Thyroid gland (tissue), 4 donors: ENCODE results near the gene ANGPT4. TPM values are rescaled to one million over a fixed set of nuclear protein-coding genes. Genes with fewer than 3 reads are reported as not detected.
A peak's percentile ranks its signal among the peaks of the same experiment; 100 is the strongest.

Source experiments
- DNase-seq, 2 donors: peaks; one replicate each; pipeline ENCODE4 v3.0.0-alpha.2; 2019
- H3K27ac ChIP-seq, 3 donors: fragments of 200-600 bp; sonication (generic); 1 replicate in 2 of 3; 2 replicates in 1 of 3; pipeline ENCODE4 v1.5.1; 2016 to 2019; ENCODE audit warnings: mild to moderate bottlenecking in 1 of 3, moderate library complexity in 1 of 3
- H3K27me3 ChIP-seq: fragments of 200-600 bp; sonication (generic); one replicate; pipeline ENCODE4 v1.5.1; 2019
- H3K36me3 ChIP-seq, 2 donors: fragments of 200-600 bp; sonication (generic); one replicate each; pipeline ENCODE4 v1.5.1; 2016 to 2019
- H3K4me1 ChIP-seq, 2 donors: fragments of 200-600 bp; sonication (generic); one replicate each; pipeline ENCODE4 v1.5.1; 2017 to 2019
- H3K4me3 ChIP-seq, 3 donors: fragments of 200-600 bp; sonication (generic); replicated peaks in 1 of 3; 1 replicate in 2 of 3; 2 replicates in 1 of 3; pipeline ENCODE4 v1.5.1; 2016; ENCODE audit warnings: mild to moderate bottlenecking in 1 of 3
- H3K9me3 ChIP-seq: fragments of 200-600 bp; sonication (generic); one replicate; pipeline ENCODE4 v1.5.1; 2017
- CTCF ChIP-seq, 6 experiments: fragments of 200-600 bp in 3 of 6; fragments of 450-650 bp in 3 of 6; sonication (generic) in 3 of 6; IDR thresholded peaks; one replicate each; pipeline ENCODE4 v1.5.1; 2016 to 2019; ENCODE audit warnings: antibody characterized with exemption in 6 of 6, mild to moderate bottlenecking in 2 of 6, inconsistent platforms in 1 of 6, moderate library complexity in 1 of 6
- POLR2A ChIP-seq, 2 donors: fragments of 450-650 bp; IDR thresholded peaks; one replicate each; pipeline ENCODE4 v1.6.1; 2017; ENCODE audit warnings: antibody characterized with exemption in 2 of 2, mild to moderate bottlenecking in 2 of 2, moderate library complexity in 1 of 2
- WGBS, 2 donors: methylation state at CpG; one replicate each; pipeline ENCODE4 v1.1.5; 2017; 5-methylcytosine and 5-hydroxymethylcytosine counted together
- intact Hi-C: fragments of 100-400 bp; cut with DNase I; formaldehyde crosslinking; loops from one replicate; pipeline ENCODE4 v1.15.1; 2023
- total RNA-seq, 4 donors: library from RNA; depleted of rRNA; stranded (reverse); fragments of >200 nt; gene quantifications; one replicate each; pipeline ENCODE4 v1.2.3, GENCODE V29; 2016

The ANGPT4 gene
- total RNA-seq, 4 donors from 2014 or later = 0.40 to 3.8 (median 3.2) TPM

DNA sequence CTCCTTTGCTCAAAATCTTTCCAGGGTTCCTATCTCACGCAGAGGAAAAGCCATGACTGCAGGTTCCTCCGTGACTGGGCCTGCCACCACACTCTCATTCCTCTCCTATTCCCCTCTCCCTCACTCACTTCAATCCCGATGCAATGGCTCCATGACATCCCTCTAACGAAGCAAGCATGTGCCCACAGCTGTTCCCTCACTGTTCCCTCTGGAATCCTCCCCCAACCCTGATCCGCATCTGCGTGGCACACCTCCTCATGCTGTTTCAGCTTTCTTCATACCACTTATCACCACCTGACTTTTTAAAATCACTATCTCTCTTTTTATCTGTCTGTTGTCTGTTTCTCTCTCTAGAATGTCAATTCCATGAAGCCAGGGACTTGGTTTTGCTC lies 25.5 kb downstream of the ANGPT4 start:
- H3K27ac ChIP-seq = peak overlapping the region; percentile 71 to 90 (median 84)
- H3K36me3 ChIP-seq = no peaks in the 10 kb centered on the region
- no peaks in the 10 kb centered on the region for H3K27me3 ChIP-seq
- H3K4me1 ChIP-seq = peaks cover 29 to 32% of the 10 kb centered on the region in 2 donors
- peak in 1 of 2 donors; percentile 15 for DNase-seq
- intact Hi-C loops = no loop called here
- no peak overlapping the region for H3K4me3 ChIP-seq
- TF ChIP-seq CTCF (IDR thresholded peaks at IDR 0.05) (no peak), POLR2A (IDR thresholded peaks at IDR 0.05) (no peak)
- no peaks in the 10 kb centered on the region for H3K9me3 ChIP-seq
- 68% methylated on average over 6 of the region's 6 CpGs for WGBS, 2 donors

DNA sequence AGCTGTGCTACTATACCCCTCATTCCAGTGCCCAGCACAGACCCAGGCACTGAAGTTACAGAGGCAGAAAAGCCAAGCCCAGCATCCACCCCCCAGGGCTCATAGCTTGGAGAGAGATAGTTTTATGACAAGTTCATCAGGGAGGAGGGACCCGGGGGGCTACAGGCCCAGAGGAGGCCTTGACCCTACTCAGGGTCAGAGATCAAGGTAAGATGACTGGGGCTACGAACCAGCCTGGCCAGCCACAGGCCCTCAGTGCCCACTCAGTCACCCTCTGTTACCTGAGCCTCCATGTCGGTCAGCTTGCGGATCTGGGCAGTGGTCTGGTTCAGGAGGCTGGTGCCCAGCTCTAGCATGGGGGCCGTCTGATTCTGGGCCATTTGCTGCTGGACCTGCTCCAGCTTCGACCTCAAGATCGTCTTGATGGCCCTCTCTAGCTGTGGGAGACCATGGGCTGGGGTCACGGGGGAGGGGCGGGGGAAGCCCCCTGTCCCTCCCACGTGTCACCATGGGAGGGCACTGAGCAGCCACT lies 26.1 kb downstream of the ANGPT4 start:
- no peaks in the 10 kb centered on the region for H3K27me3 ChIP-seq
- no peak for TF ChIP-seq CTCF (IDR thresholded peaks at IDR 0.05)
- no peak for TF ChIP-seq POLR2A (IDR thresholded peaks at IDR 0.05)
- no peak overlapping the region for H3K4me3 ChIP-seq
- WGBS, 2 donors = 25 to 59% methylated on average over 1 to 9 of the region's 10 CpGs
- H3K4me1 ChIP-seq = peaks cover 33 to 35% of the 10 kb centered on the region in 2 donors
- H3K36me3 ChIP-seq = no peaks in the 10 kb centered on the region
- no peaks in the 10 kb centered on the region for H3K9me3 ChIP-seq
- H3K27ac ChIP-seq = peak overlapping the region; percentile 71 to 90 (median 84)
- peak; percentile 12 to 46 for DNase-seq
- intact Hi-C loops = loop anchor here (5.0 kb wide), 1 partner anchor 62 kb away; no protein-coding TSS in a partner anchor

GRCh38 chr20:889106-889505 lies 27.0 kb downstream of the ANGPT4 start:
- Histone ChIP-seq H3K4me3 (no peak overlapping the region), H3K27ac (no peak overlapping the region), H3K9me3 (no peaks in the 10 kb centered on the region), H3K36me3 (no peaks in the 10 kb centered on the region), H3K27me3 (no peaks in the 10 kb centered on the region), H3K4me1 (peaks cover 36 to 39% of the 10 kb centered on the region in 2 donors)
- WGBS, 2 donors = 93 to 94% methylated on average over 5 of the region's 5 CpGs
- intact Hi-C loops = loop anchor here (5.0 kb wide), 1 partner anchor 63 kb away; no protein-coding TSS in a partner anchor
- TF ChIP-seq POLR2A (IDR thresholded peaks at IDR 0.05) (no peak), CTCF (IDR thresholded peaks at IDR 0.05) (no peak)
- DNase-seq = no peak

GRCh38 chr20:888057-888456 lies 28.1 kb downstream of the ANGPT4 start:
- intact Hi-C loops = loop anchor here (5.0 kb wide), 1 partner anchor 64 kb away; no protein-coding TSS in a partner anchor
- WGBS, 2 donors = 47% methylated on average over 2 of the region's 2 CpGs
- Histone ChIP-seq H3K27ac (no peak overlapping the region), H3K4me3 (no peak overlapping the region), H3K27me3 (no peaks in the 10 kb centered on the region), H3K4me1 (peaks cover 34 to 39% of the 10 kb centered on the region in 2 donors), H3K36me3 (no peaks in the 10 kb centered on the region), H3K9me3 (no peaks in the 10 kb centered on the region)
- TF ChIP-seq CTCF (IDR thresholded peaks at IDR 0.05) (no peak), POLR2A (IDR thresholded peaks at IDR 0.05) (no peak)
- no peak for DNase-seq

DNA sequence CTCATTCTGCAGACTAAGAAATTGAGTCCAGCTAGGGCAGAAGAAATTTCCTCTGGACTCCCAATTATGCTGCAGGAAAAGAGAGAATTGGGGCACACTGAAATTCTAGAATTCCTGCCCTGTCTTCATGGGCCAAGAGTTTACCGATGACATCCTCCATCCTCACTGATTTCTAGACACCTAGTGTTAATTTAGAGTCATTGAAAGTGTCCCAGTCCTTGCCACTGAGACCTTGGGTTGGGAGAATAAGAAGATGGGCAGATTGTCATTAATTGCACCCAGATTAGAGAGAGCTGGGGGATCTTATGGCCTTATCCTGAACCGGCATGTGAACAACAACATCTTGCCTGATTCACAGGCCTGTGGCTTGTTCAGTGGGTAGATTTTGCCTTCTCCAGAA lies 29.0 kb downstream of the ANGPT4 start:
- TF ChIP-seq POLR2A (IDR thresholded peaks at IDR 0.05) = no peak
- TF ChIP-seq CTCF (IDR thresholded peaks at IDR 0.05) = no peak

More for the DNA sequence above, 29.0 kb downstream of the ANGPT4 start:
- Histone ChIP-seq H3K4me3 (no peak overlapping the region), H3K9me3 (no peaks in the 10 kb centered on the region), H3K4me1 (peaks cover 24 to 31% of the 10 kb centered on the region in 2 donors), H3K27me3 (no peaks in the 10 kb centered on the region), H3K36me3 (no peaks in the 10 kb centered on the region), H3K27ac (no peak overlapping the region)
- DNase-seq = no peak
- whole genome bisulfite sequencing, 2 donors = 90 to 100% methylated on average over 2 of the region's 2 CpGs
- intact Hi-C loops = loop anchor here (5.0 kb wide), 1 partner anchor 65 kb away; no protein-coding TSS in a partner anchor
